HG02759 (cell line): ENCODE data around the gene KCNAB1.

Experiments used
- ATAC-seq: cut with Tn5 transposase; IDR thresholded peaks from one replicate; pipeline ENCODE4 v1.9.1; 2021; ENCODE audit warnings: mild to moderate bottlenecking, moderate library complexity; ENCODE audit not compliant: unreplicated experiment

Gene KCNAB1

DNA sequence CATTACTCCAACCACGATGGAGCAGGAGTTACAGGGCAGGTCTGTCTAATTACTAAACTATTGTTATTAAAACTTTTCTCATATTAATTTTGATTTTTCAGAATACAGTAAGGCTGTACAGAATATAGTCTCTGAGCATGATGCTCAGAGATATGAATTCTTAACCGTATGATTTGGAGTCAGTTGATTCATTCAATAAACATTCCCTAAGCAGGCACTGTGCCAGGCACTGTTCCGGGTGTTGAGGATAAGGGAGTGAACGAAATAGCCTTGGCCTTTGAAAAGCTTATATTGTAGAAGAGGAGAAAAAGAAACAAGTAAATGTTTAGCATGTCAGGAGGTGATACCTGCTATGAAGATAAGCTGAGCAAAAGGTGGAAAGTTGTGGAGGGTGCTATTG lies 187.3 kb downstream of the KCNAB1 start:
- ATAC-seq, result no peak

DNA sequence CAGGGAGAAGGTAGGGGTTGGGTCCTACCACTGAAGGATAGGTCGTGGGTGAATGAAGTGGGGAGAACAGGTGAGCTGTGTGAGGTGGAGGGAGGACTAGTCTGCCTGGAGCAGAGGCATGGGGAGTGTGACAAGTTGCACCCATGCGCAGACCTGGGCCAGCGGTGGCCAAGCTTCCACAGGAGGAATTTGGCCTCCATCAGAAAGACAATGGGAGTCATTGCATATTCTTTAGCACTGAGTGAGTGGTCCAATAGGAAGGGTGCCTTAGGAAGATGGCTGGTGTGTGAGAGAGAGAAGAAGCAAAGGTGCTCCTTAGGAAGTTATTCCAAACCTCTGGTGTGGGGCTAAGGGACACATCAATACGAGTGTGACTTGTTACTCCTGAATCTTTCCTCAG lies 191.1 kb downstream of the KCNAB1 start:
- no peak for ATAC-seq

DNA sequence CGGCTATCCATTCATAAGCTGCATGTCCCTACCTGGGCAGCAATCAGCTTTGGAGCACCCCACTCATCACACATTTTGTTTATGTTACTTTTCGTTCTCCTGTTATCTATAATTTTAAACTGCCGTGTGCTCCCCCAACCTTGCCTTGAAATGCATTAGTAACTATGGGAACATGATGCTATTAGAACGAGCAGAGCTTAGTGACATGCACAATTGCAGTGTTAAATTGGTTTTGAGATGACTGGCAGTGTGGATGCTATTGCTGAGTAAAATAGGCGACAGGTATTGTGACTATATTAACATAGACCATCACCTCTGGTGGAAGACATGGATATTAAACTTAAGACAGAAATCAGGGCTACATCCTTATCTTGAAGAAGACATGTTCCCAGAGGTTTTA lies 191.6 kb downstream of the KCNAB1 start:
- no peak for ATAC-seq

DNA sequence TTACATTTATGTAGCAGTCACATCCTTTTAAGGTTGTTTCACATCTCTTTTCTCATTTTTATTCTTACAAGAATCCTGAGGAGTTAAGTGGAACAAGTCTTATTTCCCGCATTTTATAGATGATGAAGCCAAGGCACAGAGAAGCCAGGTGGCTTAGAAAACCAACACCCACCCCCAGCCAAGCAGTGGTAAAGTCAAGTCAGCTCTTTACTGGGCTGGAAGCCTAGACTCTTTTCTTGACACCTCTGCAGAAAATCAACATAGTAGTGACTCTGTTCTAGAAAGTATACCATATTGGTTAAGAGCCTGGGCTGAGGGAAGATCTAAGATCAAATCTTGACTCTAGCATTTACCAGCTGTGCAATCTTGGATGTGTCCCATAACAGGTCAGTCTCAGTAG lies 195.7 kb downstream of the KCNAB1 start:
- ATAC-seq, result no peak

DNA sequence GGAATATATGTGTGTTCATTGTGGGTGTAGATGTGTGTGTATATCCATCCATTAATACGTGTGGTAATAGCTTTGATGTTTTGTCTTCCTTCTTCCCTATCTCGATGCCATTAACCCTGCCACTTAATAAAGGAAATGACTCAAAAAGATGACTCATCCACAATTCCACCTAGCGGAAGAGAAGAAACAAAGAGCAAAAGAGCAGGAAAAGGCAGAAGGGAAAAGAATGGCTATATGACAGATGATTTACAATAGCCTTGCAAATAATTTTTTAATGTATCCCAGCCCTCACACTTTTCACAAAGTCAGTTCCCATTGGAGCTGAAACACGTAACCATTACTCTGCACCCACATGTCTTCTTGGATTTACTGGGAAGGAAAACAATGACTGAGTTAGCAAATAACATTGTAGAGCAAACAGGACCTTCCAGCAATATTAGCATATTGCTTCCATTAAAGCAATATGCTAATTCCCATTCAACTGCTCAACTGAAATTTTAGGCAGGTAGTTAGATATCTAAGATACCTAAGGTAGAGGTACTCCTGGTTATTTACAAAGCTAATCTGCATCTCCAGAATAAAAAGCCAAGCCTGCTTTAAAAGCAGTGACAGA lies 197.2 kb downstream of the KCNAB1 start:
- no peak for ATAC-seq

DNA sequence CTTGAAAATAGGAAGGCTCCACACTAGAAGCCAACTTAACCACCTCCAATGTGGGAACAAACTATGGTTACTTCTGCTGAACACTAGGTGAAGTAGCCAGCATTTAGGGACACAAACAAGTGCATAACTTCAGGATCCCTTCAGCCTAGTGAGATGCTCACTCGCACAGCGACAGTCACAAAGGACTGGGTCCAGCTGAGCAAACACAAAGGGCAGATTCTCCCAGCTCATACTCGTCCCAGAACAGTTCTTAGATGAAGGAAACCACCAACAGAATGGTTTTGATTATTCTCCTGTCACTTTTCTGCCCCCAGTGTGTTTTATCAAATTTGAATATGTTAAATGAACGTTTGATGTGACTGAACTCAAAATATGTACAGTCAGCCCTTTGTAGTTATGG lies 201.6 kb downstream of the KCNAB1 start:
- no peak for ATAC-seq

DNA sequence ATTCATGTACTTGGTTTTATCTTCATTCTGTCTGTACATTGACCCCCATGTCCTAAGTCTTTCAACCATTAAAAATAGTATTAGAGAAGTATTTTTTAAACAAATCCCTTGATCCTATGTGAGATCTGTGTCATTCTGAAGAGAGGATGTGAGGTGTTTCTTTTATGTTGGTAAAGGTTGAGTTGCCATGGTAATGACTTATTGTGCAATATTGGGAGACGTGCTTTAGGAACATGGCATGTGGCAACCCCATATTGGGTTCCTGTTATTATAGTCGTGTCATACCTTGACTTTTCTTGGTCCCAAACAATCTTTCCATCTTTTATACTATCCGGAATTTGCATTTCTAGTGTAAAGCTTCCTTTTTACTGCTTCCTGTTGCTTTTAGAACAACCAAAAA lies 203.1 kb downstream of the KCNAB1 start:
- ATAC-seq, result no peak

DNA sequence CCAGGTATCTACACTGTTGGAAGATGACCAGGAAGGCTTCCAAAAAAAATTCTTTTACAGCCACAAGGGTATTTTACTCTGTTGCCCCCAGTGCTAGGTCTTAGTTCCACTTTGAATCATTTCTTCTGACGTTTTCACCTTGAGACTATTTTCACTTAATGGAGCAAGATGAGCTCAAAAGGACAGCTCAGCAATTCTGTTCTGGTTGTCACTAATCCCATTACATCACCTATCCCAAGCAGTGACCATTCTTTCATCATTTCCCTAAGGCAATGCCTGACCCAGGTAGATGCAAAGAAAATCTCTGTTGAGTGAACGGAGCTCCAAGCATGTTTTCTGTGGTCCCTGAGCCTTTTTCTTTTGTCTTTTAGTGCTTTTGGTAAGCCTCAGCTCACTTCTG lies 210.0 kb downstream of the KCNAB1 start:
- no peak for ATAC-seq

DNA sequence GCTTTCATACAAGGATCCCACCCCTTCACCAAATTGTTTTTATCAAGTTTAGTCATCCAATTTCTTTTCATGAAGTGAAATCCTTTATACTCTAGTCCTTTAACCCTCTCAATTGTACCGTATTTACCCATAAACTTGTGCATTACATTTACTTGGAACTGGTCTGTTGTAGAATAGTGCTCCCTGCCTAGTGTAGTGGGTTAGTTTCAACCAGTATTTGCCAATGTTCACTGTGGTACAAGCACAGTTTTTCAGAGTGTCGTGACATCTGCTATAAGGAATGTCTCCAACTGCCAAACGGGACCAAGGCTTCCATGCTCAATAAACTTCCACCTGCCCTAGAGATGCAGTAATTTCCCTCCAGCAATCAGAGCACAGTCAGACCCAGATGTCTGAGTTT lies 211.9 kb downstream of the KCNAB1 start:
- ATAC-seq, result no peak

DNA sequence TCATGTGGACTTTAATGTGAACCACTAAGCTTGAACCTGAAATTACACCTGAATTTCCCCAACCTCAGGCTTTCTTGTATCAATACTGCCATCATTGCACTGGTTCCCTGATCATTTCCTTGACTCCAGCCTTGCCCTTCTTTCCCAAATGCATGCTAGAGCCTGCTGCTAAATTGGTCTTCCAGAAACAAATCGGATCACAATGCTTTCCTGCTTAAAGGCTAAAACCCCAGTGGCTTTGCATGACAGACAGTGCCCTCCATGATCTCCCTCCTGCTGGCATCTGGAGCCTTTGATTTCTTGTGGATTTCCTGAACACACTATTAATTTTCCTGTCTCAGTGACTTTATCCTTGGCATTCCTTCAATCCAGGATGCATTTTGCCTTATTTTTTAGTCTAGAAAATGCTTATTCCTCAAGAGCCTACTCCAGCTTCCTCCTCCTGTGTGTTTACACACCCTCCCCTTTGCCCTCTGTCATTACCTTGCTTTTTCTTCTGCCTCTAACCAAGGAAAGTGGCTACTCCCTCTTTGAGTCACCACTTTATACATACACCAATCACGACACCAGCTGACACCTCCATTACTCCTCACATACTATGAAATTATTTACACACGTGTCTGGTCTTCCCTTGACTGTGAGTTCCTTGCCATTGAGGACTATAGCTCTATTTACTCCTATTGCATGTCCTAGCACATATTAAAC lies 214.6 kb downstream of the KCNAB1 start:
- no peak for ATAC-seq

DNA sequence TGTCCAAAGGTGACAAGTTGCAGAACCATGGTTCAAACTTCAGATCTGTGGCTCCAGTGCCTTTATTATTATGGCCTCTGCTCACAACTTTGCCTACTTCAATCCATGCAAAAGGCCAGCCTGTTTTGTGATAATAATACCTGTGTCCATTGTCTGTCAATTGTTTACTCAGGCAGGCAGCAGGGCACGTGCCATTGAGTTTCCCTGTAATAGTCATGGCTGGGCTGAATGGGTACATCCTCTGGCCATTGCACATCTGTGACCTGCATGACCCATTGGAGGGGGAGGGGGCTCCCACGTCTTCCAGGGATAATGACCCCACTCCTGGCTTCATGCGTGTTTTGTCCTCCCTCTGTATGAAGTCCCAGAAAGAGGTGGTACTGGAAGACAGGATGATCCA lies 219.1 kb downstream of the KCNAB1 start:
- ATAC-seq, result no peak

DNA sequence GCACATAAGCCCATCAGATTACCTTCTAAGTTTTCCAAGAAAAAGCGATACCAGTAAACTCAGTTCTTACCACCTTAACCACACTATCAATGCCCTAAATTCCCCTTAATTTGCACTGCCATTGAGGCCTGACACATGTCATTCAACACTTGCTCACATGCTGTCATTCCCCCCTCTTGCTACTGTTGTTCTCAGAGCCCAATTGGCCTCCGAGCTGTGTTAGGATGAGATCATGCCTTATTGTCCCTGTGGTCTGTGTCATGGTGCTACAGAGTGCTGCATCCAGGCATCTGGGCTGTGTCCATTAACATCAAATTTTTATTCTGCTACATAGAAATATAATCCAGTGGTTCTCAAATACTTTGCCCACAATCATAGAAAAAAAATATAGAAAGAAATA lies 221.0 kb downstream of the KCNAB1 start:
- ATAC-seq, result no peak

DNA sequence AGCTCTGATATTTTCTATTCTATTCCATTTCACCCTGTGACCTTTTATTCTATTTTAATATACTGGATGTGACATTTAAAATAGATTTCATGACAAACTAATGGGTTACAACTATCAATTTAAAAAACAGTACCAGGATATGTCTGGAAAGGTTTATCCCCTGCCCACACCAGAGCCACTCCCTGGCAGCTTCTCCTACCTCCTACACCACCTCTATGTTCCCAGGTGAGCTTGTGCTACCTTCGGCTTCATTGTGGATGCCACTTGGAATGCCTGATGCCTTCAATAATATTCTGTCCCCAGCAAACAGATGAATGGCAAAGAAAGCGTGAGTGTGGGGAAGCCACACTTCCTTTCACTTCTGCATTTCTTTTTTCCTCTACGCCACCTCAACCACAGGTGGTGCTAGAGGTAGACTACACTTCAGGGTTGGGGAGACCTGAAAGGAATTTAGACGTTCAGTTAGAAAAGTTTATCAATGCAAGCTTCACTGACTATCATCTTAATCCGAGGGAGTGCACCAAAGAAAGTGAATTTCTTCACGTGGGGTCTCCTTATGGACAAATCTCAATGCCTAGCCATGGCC lies 221.5 kb downstream of the KCNAB1 start:
- ATAC-seq, result peak; percentile 100

DNA sequence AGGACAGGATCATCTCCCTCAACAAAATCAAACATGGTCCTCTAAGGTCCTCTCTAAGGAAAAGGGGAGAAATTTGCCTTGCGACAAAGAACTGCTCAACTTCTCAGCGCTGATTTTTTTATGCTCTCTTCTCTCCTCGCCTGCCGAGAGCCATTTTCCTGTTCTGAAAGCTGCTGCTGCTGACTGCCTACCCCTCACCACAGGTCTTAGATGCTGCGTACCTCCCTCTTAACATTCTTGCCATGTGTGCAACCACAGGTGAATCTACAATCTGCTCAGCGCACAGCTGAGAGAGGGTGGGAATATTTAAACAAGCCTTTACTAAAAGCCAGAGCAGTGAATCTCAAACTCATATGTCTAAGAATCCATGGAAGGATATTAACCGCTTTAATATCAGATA lies 223.8 kb downstream of the KCNAB1 start:
- ATAC-seq, result no peak

DNA sequence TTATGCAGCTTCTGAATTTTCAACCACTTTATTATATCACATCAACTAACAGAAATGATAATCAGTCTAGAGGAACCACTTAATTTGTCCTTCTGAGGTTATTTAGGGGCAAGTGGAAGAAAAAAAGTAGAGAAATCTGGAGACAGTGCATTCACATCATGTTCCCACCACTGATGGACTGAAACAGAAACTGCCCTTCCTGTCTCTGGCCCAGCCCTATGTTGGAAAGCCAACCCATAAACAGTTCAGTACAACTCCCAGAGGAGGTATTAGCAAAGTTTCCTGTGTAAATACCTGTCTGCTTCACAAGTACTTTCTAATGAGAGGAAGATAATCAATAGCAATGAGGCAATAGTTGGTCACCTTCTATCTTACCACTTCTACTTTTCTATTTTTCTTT lies 228.7 kb downstream of the KCNAB1 start:
- ATAC-seq, result no peak

DNA sequence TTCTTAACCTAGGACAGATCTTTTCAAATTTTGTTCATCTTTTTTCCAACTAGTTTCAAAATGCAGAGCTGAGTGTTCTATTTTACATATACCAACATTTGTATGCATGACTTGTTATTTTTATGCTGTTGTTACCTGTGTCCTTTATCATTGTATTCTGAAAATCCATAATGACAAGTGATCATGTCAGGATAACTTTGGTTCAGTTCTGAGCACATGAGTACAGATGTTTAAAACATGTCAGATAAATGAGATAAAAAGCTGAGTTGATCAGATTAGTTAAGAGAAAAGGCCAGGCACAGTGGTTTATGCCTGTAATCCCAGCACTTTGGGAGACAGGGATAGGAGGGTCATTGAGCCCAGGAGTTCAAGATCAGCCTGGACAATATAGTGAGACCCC lies 229.6 kb downstream of the KCNAB1 start:
- ATAC-seq, result no peak

DNA sequence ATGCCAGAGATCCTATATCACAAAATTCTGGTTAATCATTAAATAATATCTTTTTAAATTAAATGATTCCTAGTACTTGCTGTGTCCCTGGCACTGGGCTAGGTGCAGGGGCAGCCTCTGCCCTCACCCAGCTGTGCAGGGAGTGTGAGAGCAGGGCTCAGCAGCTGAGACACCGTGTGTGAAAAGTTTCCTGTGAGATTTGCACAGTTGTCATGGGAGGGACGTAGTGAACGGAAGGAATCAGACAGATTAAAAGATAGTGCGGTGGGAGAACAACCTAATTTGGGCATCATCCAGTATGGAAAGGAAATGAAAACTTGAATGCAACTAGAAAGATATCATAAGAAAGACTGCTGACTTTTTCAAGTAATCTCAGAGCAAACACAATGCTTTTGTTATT lies 230.4 kb downstream of the KCNAB1 start:
- no peak for ATAC-seq

DNA sequence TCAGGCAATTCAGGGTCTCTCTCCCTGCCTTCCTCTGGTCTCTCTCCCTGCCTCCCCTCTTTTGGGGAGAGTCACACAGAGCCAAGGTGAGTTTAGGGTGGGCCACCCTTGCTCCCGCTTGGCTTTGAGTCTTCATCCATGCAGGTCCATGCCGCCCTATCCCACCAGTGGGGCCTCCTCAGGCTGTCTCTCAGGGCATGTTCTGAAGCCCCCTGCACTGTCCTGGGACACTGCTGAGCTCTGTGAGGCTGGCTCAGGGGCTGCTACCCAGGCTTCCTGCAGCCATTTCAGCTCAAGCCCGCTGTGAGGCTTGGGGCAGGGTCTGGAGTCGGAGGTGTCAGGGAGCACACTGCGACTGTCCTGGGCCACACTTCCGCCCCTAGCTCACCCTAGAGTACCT lies 231.4 kb downstream of the KCNAB1 start:
- ATAC-seq, result no peak

DNA sequence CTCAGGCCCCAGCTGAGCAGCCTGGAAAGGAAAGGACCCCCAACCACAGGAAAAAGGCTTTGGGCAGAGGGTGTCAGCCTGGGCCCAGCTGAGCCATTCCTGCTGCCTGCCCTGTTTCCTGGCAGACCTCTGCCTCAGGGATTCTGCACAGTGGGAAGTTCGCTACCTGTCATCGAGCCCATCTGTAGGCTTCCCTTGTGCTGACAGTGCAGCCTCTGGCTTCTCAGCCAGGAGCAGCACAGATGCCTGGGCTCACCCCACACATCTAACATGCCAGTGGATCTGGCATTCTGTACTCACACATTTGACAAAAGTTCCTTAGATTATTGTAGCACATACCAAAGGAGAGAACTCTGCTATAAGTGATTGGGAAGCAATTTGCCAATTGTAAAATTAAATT lies 232.3 kb downstream of the KCNAB1 start:
- no peak for ATAC-seq

DNA sequence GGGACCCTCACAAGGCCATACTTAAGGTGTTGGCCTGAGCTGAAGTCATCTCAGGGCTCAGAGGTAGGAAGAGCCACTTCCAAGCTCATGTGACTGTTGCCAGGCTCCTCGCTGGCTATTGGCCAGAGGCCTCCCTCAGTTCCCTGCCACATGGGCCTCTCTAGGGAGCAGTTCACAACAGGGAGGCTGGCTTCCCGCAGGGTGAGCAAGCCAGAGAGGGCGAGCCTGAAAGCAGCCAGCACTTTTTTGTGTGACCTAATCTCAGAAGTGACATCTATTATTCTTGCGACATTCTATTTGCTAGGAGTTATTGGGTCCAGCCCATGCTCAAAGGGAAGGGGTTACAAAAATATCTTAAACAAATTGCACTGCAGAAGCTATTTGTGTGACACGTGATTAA lies 233.2 kb downstream of the KCNAB1 start:
- no peak for ATAC-seq

DNA sequence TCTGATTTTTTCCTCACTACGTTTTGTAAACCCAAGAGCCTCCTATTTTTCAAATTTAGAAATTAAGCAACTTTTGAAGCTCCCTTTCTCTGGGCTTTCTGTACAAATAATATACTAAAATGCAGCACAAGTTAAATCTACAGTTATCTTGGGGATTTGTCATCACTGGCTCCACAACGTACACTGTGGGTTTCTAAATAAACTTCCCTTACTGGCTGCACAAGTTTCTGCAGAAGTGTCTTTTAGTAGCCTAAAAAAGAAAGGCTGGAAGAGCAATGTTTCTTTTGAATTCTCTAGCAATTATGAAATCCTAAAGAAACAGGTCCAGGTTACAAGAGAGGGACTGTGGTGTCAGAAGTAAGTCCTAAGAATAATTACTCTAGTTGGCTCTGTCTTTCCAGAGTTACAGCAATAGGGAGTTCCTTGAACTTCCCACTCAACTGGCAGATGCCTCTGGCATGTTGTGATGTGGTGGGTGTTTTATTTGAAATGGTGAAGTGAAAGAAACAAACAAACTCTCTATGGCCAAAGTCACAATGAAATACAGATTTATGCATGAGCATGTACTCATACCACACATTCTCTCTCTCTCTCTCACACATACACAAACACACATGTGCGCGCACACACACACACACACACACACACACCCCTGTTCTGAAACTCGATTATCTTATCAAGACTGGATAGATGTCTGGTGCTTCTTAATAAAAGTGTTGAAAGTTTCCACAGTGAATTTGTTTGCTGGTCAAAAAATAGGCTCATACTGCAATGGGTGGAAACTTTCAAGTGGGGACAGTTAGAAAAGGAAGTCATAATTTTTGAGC lies 236.4 kb downstream of the KCNAB1 start:
- ATAC-seq, result no peak

DNA sequence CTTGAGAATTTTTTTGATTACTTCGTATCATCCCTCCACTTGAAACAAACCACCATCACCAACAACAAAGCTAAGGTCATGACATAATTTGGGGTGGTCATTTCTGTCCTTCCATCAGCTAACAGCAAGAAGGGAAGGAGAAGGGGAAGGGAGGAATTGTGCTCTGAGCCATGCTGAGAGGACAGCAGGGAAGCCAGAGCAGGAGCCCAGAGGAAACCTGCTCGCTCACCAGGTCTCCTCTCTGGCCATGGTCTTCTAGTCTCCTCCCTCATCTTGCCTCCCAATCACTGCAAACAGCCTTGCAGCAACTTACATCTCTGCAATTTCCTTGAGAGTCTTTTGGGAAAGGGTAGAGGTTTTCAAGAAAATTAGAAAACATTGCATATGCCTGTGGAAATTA lies 237.9 kb downstream of the KCNAB1 start:
- no peak for ATAC-seq
